Keratinocyte (primary cell): ENCODE measurements around the gene PLP1. TPM values are rescaled to one million over a fixed set of nuclear protein-coding genes. Genes with fewer than 3 reads are reported as not detected.

ENCODE experiments used
- DNase-seq: peaks from one replicate; pipeline ENCODE4 v3.0.0-alpha.2; 2011; ENCODE audit warnings: low read depth, missing footprints, low spot score
- FAIRE-seq: peaks from 2 replicates; lab custom pipeline; 2011; peaks lifted over from hg19 to GRCh38; lab: Jason Lieb, UNC
- H2AFZ ChIP-seq: 2 replicates; pipeline ENCODE4 v1.6.0; 2012; ENCODE audit warnings: low read length, control low read depth, inconsistent platforms; ENCODE audit not compliant: control insufficient read depth
- H3K27ac ChIP-seq: 2 replicates; pipeline ENCODE4 v1.5.1; 2011; ENCODE audit warnings: low read length; ENCODE audit not compliant: control insufficient read depth, insufficient read depth
- H3K27me3 ChIP-seq: 3 replicates; pipeline ENCODE4 v1.6.0; 2011; ENCODE audit warnings: low read length; ENCODE audit not compliant: control insufficient read depth, insufficient read depth; ENCODE audit errors: extremely low read depth
- H3K36me3 ChIP-seq, 2 experiments: 2 replicates in 1 of 2; 3 replicates in 1 of 2; pipeline ENCODE4 v1.5.1; 2011; ENCODE audit warnings: low read length in 2 of 2, mild to moderate bottlenecking in 1 of 2; ENCODE audit not compliant: control insufficient read depth in 2 of 2, insufficient read depth in 2 of 2; ENCODE audit errors: extremely low read depth in 1 of 2
- H3K4me1 ChIP-seq: 3 replicates; pipeline ENCODE4 v1.5.1; 2011; ENCODE audit warnings: low read length; ENCODE audit not compliant: control insufficient read depth, insufficient read depth; ENCODE audit errors: extremely low read depth
- H3K4me2 ChIP-seq: 3 replicates; pipeline ENCODE4 v1.6.0; 2011; ENCODE audit warnings: low read depth, low read length; ENCODE audit not compliant: control insufficient read depth, insufficient read depth; ENCODE audit errors: extremely low read depth
- H3K4me3 ChIP-seq, 3 experiments: fragments of 200-600 bp in 1 of 3; sonication (generic) in 1 of 3; 2 replicates in 2 of 3; 3 replicates in 1 of 3; pipeline ENCODE4 v1.5.1; 2011 to 2016; ENCODE audit warnings: low read length in 3 of 3, mild to moderate bottlenecking in 3 of 3, control low read depth in 2 of 3, inconsistent platforms in 1 of 3, low read depth in 1 of 3, mixed read lengths in 1 of 3, mixed run types in 1 of 3, moderate library complexity in 1 of 3; ENCODE audit not compliant: control insufficient read depth in 2 of 3, insufficient read depth in 2 of 3; ENCODE audit errors: extremely low read depth in 1 of 3
- H3K79me2 ChIP-seq: 2 replicates; pipeline ENCODE4 v1.6.0; 2012; ENCODE audit warnings: low read length; ENCODE audit not compliant: control insufficient read depth, insufficient read depth
- H3K9ac ChIP-seq: 3 replicates; pipeline ENCODE4 v1.6.0; 2011; ENCODE audit warnings: low read length; ENCODE audit not compliant: control insufficient read depth, insufficient read depth; ENCODE audit errors: extremely low read depth
- H3K9me1 ChIP-seq: 3 replicates; pipeline ENCODE4 v1.6.0; 2011; ENCODE audit warnings: low read length; ENCODE audit not compliant: control insufficient read depth, insufficient read depth; ENCODE audit errors: extremely low read depth
- H3K9me3 ChIP-seq: 2 replicates; pipeline ENCODE4 v1.5.1; 2012; ENCODE audit warnings: low read depth, low read length; ENCODE audit not compliant: control insufficient read depth
- H4K20me1 ChIP-seq: 3 replicates; pipeline ENCODE4 v1.6.0; 2011; ENCODE audit warnings: low read length; ENCODE audit not compliant: control insufficient read depth, insufficient read depth; ENCODE audit errors: extremely low read depth
- CTCF ChIP-seq, 3 experiments: IDR thresholded peaks in 1 of 3; conservative IDR thresholded peaks in 1 of 3; optimal IDR thresholded peaks in 1 of 3; 2 replicates in 2 of 3; 3 replicates in 1 of 3; pipeline versions ENCODE3 to v1.5.1; 2011; ENCODE audit warnings: low read length in 3 of 3, mild to moderate bottlenecking in 3 of 3, moderate library complexity in 2 of 3, control low read depth in 1 of 3, inconsistent platforms in 1 of 3; ENCODE audit not compliant: insufficient read depth in 2 of 3; ENCODE audit errors: extremely low read depth in 1 of 3
- EZH2 ChIP-seq: IDR thresholded peaks from one replicate; pipeline ENCODE4 v1.6.1; 2012; ENCODE audit warnings: inconsistent platforms, mild to moderate bottlenecking, low read length, moderate library complexity
- dilution Hi-C: fragments of 300-500 bp; cut with MboI; formaldehyde crosslinking; loops from one replicate; pipeline ENCODE4 v1.7.0; 2020; ENCODE audit warnings: low sequenced_read_pairs; ENCODE audit not compliant: extremely low pct_ligation_motif_present
- polyA plus RNA-seq, 5 experiments: library from polyadenylated mRNA; depleted of rRNA in 3 of 5; stranded (reverse) in 3 of 5; stranded (forward) in 1 of 5; unstranded in 1 of 5; fragments of >200 nt; gene quantifications; 1 replicate in 1 of 5; 2 replicates in 3 of 5; 3 replicates in 1 of 5; pipeline versions ENCODE4 v1.2.1 to v1.2.3, GENCODE V29; 2011 to 2012; ENCODE audit warnings: missing spikeins in 2 of 5, low read depth in 1 of 5, low replicate concordance in 1 of 5

PLP1 gene
- polyA plus RNA-seq, 1 donor (not counting 4 experiments of a cell fraction or from before 2014, with no cell fraction given): not detected

GRCh38 chrX:103830848-103831247 lies 54.2 kb downstream of the PLP1 start:
- Histone ChIP-seq H3K4me1 (no peaks in the 10 kb centered on the region), H3K4me3 (no peak overlapping the region)
- dilution Hi-C loops: no loop called here

DNA sequence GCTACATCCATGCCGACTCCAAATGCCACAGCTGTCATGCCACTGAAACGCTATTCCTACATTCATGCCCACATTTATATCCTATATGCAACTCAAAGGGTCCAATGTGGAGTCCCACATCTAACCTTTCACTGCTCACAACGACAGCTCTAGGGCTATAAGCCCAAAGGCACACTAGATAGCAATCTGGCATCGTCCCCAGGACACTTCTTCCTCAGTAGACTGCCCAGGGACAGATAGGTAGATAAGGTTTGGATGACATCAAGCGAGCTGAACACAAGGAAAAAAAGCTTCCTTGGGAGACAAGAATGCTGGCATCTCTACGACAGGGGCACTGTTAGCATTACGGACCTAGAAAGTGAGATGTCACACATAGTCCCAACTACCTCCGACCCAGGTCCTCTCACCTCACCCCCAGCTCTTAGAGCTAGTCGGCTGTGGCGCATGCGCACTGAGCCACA lies 54.7 kb downstream of the PLP1 start:
- H3K9me1 ChIP-seq: no peaks in the 10 kb centered on the region
- H3K4me2 ChIP-seq: peak overlapping the region; percentile 84
- H3K9me3 ChIP-seq: no peaks in the 10 kb centered on the region
- H3K9ac ChIP-seq: peak overlapping the region; percentile 20
- H3K36me3 ChIP-seq: no peaks in the 10 kb centered on the region
- H3K4me1 ChIP-seq: no peaks in the 10 kb centered on the region
- no peak overlapping the region for H3K27ac ChIP-seq
- H3K27me3 ChIP-seq: peaks cover 7% of the 10 kb centered on the region
- no peak for TF ChIP-seq CTCF (optimal IDR thresholded peaks at IDR 0.05 in 1 of 3, IDR thresholded peaks at IDR 0.05 in 1 of 3, conservative IDR thresholded peaks at IDR 0.05 in 1 of 3; ENCODE audit: extremely low read depth in 1 of 3, insufficient read depth in 2 of 3, low read length in 3 of 3)
- TF ChIP-seq EZH2: no peak
- no peaks in the 10 kb centered on the region for H4K20me1 ChIP-seq
- peak overlapping the region; percentile 76 for H2AFZ ChIP-seq
- FAIRE-seq (no peak), DNase-seq (no peak)
- dilution Hi-C loops: no loop called here
- H3K79me2 ChIP-seq: no peaks in the 10 kb centered on the region
- peak overlapping the region; percentile 27 to 68 (median 59) for H3K4me3 ChIP-seq

More at GRCh38 chrX:103830848-103831247, 54.2 kb downstream of the PLP1 start:
- Histone ChIP-seq H3K4me2 (no peak overlapping the region), H3K27ac (no peak overlapping the region), H3K9me1 (no peaks in the 10 kb centered on the region), H4K20me1 (no peaks in the 10 kb centered on the region), H3K9me3 (no peaks in the 10 kb centered on the region), H3K79me2 (no peaks in the 10 kb centered on the region), H2AFZ (no peak overlapping the region), H3K36me3 (no peaks in the 10 kb centered on the region), H3K9ac (no peak overlapping the region), H3K27me3 (peaks cover 7% of the 10 kb centered on the region)
- no peak for DNase-seq
- FAIRE-seq: no peak
- TF ChIP-seq CTCF (optimal IDR thresholded peaks at IDR 0.05 in 1 of 3, IDR thresholded peaks at IDR 0.05 in 1 of 3, conservative IDR thresholded peaks at IDR 0.05 in 1 of 3; ENCODE audit: extremely low read depth in 1 of 3, insufficient read depth in 2 of 3, low read length in 3 of 3) (no peak), EZH2 (no peak)
